ENCODE data around the gene CLINT1.

Gene CLINT1

GRCh38 chr5:157817928-157818327, 41.0 kb downstream of the CLINT1 start:
- no peak overlapping the region for H3K4me3 ChIP-seq (ENCODE audit: low read depth, low read length)
- no peak for TF ChIP-seq CTCF (IDR thresholded peaks at IDR 0.05; ENCODE audit: low read depth, low read length)

- no peak for TF ChIP-seq CTCF (IDR thresholded peaks at IDR 0.05; ENCODE audit: low read depth, low read length)
- no peak overlapping the region for H3K4me3 ChIP-seq (ENCODE audit: low read depth, low read length)
These were observed 41.6 kb downstream of the CLINT1 start for GRCh38 chr5:157817387-157817702.

GRCh38 chr5:157816682-157817386, 42.1 kb downstream of the CLINT1 start:
- H3K4me3 ChIP-seq (ENCODE audit: low read depth, low read length): no peak overlapping the region
- TF ChIP-seq CTCF (IDR thresholded peaks at IDR 0.05; ENCODE audit: low read depth, low read length): no peak

- TF ChIP-seq CTCF (IDR thresholded peaks at IDR 0.05; ENCODE audit: low read depth, low read length): no peak
- no peak overlapping the region for H3K4me3 ChIP-seq (ENCODE audit: low read depth, low read length)
These were observed 46.9 kb downstream of the CLINT1 start for GRCh38 chr5:157812086-157812485.

GRCh38 chr5:157808043-157808442, 50.9 kb downstream of the CLINT1 start:
- no peak overlapping the region for H3K4me3 ChIP-seq (ENCODE audit: low read depth, low read length)
- TF ChIP-seq CTCF (IDR thresholded peaks at IDR 0.05; ENCODE audit: low read depth, low read length): no peak

- H3K4me3 ChIP-seq (ENCODE audit: low read depth, low read length): no peak overlapping the region
- TF ChIP-seq CTCF (IDR thresholded peaks at IDR 0.05; ENCODE audit: low read depth, low read length): no peak
These were observed 56.2 kb downstream of the CLINT1 start for GRCh38 chr5:157802736-157803135.

- H3K4me3 ChIP-seq (ENCODE audit: low read depth, low read length): no peak overlapping the region
- TF ChIP-seq CTCF (IDR thresholded peaks at IDR 0.05; ENCODE audit: low read depth, low read length): no peak
These were observed 58.8 kb downstream of the CLINT1 start for GRCh38 chr5:157800137-157800536.

Data from WI38 (cell line).